Measurements from ENCODE around the gene CELA2A. TPM values are rescaled to one million over a fixed set of nuclear protein-coding genes. Genes with fewer than 3 reads are reported as not detected.
"Not testable (repeated sequence)": the region's sequence is repeated elsewhere in the genome, so short reads cannot be mapped to it uniquely, and the experiment has no call there.

Gene CELA2A
- total and polyA plus RNA-seq, 4 donors = 0.72 TPM; not detected in 3

DNA sequence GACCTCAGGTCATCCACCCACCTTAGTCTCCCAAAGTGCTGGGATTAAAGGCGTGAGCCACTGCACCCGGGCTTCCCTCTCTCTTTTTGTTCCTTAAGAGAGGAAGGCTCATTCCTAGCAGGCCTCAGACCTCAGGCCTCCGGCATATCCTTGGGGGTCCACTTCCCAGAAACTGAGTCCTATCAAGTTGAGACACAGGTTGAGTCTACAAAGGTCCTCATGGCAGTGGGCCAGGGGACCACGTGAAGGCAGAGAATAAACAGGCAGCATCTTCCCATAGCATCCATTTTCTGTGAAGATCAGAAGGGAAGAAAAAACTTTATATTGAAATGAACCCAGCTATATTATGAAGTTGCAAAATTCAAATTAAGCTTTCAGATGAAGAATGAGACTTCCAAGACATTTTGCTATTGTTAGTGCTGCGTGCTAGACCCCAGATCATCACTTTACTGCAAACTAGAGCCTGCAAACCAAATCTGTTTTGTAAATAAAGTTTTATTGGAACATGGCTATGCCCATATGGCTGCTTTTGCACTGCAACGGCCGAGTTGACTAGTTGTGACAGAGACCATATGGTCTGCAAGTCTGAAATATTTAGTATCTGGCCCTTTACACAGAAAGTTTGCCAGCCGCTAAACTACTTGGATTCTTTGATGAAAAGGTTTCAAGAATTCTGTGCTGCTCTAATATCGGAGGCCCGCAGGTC, 3.5 kb upstream of the CELA2A start:
- Histone ChIP-seq H3K27me3 (ENCODE audit: control insufficient read depth, insufficient read depth, low read length) (no peaks in the 10 kb centered on the region), H3K36me3 (ENCODE audit: control insufficient read depth, insufficient read depth, low read length) (no peaks in the 10 kb centered on the region), H3K9me3 (ENCODE audit: control insufficient read depth, insufficient read depth, low read length) (no peaks in the 10 kb centered on the region), H3K27ac (ENCODE audit: low read depth, low read length) (no peak overlapping the region), H3K4me3 (ENCODE audit: low read depth, low read length) (no peak overlapping the region), H3K4me1 (ENCODE audit: control insufficient read depth, insufficient read depth, low read length) (no peaks in the 10 kb centered on the region)
- peak in 1 of 6 donors; percentile 86 for DNase-seq (ENCODE audit: low read depth in 4 of 6, low spot score in 6 of 6)
- WGBS (ENCODE audit: insufficient coverage) = 83% methylated on average over 6 of the region's 10 CpGs

DNA sequence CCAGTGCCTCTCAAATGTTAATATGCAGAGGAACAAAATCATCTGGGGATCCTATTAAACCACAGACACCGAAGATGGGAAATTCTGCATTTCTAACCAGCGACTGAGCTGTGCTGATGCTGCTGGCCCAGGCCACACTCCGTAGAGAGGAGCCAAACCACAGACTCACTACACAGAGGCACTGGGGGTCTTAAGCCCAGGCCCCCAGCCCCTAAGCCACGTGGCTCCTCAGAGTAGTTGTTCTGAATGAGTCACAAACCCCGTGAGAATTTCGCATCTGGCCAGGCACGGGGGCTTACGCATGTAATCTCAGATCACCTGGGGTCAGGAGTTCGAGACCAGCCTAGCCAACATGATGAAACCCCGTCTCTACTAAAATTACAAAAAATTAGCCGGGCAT, 2.8 kb upstream of the CELA2A start:
- Histone ChIP-seq H3K36me3 (ENCODE audit: control insufficient read depth, insufficient read depth, low read length) (no peaks in the 10 kb centered on the region), H3K9me3 (ENCODE audit: control insufficient read depth, insufficient read depth, low read length) (no peaks in the 10 kb centered on the region), H3K27ac (ENCODE audit: low read depth, low read length) (no peak overlapping the region), H3K4me1 (ENCODE audit: control insufficient read depth, insufficient read depth, low read length) (no peaks in the 10 kb centered on the region), H3K27me3 (ENCODE audit: control insufficient read depth, insufficient read depth, low read length) (no peaks in the 10 kb centered on the region), H3K4me3 (ENCODE audit: low read depth, low read length) (no peak overlapping the region)
- WGBS (ENCODE audit: insufficient coverage) = 83% methylated on average over 11 of the region's 11 CpGs
- DNase-seq (ENCODE audit: low read depth in 4 of 6, low spot score in 6 of 6) = no peak

DNA sequence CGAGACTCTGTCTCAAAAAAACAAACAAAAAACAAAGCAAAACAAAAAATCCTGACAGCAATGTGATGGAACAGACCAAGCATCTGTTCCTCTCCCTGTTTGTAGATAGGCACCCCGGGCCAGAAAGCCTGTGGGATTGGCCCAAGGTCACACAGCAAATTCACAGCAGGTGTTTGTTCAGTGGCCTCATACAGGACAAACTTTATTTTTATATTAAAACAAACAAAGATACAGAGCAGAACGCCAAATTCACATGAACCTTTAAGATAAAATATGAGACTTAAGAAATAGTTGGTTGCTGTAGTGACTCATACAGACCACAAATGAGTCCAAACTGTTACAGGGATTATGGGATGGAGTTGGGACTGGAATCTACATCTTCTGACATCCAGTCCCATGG, 2.3 kb upstream of the CELA2A start:
- H3K36me3 ChIP-seq (ENCODE audit: control insufficient read depth, insufficient read depth, low read length) = no peaks in the 10 kb centered on the region
- no peaks in the 10 kb centered on the region for H3K9me3 ChIP-seq (ENCODE audit: control insufficient read depth, insufficient read depth, low read length)
- 65% methylated on average over 2 of the region's 3 CpGs for WGBS (ENCODE audit: insufficient coverage)

DNA sequence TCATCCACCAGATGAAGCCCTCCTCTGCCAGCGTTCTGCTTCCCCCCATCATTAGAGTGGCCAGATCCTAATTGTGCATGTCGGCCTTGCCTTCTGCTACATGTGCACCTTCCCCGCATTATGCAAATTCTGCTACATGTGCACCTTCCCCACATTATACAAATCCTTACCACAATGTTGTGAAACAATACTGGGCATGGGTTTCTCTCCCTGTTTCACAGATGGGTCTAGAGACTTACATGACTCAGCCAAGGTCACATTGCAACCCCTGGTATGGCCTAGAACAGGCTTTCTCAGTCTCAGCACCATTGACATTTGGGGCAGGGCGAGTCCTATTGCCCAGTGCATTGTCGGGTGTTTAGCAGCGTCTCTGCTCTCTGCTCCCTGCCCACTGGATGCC, 1.0 kb upstream of the CELA2A start:
- Histone ChIP-seq H3K4me3 (ENCODE audit: low read depth, low read length) (no peak overlapping the region), H3K27ac (ENCODE audit: low read depth, low read length) (no peak overlapping the region), H3K9me3 (ENCODE audit: control insufficient read depth, insufficient read depth, low read length) (no peaks in the 10 kb centered on the region), H3K36me3 (ENCODE audit: control insufficient read depth, insufficient read depth, low read length) (no peaks in the 10 kb centered on the region), H3K4me1 (ENCODE audit: control insufficient read depth, insufficient read depth, low read length) (no peaks in the 10 kb centered on the region), H3K27me3 (ENCODE audit: control insufficient read depth, insufficient read depth, low read length) (no peaks in the 10 kb centered on the region)
- WGBS (ENCODE audit: insufficient coverage) = 70% methylated on average over 4 of the region's 6 CpGs
- no peak for DNase-seq (ENCODE audit: low read depth in 4 of 6, low spot score in 6 of 6)

More for the DNA sequence above, 2.3 kb upstream of the CELA2A start:
- DNase-seq (ENCODE audit: low read depth in 4 of 6, low spot score in 6 of 6) = no peak
- Histone ChIP-seq H3K27ac (ENCODE audit: low read depth, low read length) (no peak overlapping the region), H3K4me1 (ENCODE audit: control insufficient read depth, insufficient read depth, low read length) (no peaks in the 10 kb centered on the region), H3K4me3 (ENCODE audit: low read depth, low read length) (no peak overlapping the region), H3K27me3 (ENCODE audit: control insufficient read depth, insufficient read depth, low read length) (no peaks in the 10 kb centered on the region)

DNA sequence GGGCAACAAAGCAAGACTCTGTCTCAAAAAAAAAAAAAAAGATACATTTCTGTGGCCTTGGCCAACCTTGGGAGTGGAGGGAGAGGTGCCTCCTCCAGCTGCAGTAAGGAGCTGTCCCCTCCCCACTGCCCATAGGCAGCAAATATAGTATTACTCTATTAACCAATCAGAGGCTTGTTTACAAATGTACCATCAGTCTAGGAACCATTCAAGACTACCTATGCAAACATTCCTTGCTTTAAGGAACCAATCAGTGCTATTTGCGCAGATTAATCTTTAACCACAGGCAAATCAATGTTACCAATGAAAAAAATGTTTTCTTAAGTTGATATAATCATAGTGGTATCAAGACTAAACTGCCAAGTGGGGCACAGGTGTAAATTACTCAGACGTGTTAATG, 1.1 kb downstream of the CELA2A start:
- Histone ChIP-seq H3K9me3 (ENCODE audit: control insufficient read depth, insufficient read depth, low read length) (no peaks in the 10 kb centered on the region), H3K27ac (ENCODE audit: low read depth, low read length) (no peak overlapping the region), H3K4me3 (ENCODE audit: low read depth, low read length) (no peak overlapping the region), H3K4me1 (ENCODE audit: control insufficient read depth, insufficient read depth, low read length) (no peaks in the 10 kb centered on the region), H3K36me3 (ENCODE audit: control insufficient read depth, insufficient read depth, low read length) (no peaks in the 10 kb centered on the region), H3K27me3 (ENCODE audit: control insufficient read depth, insufficient read depth, low read length) (no peaks in the 10 kb centered on the region)
- DNase-seq (ENCODE audit: low read depth in 4 of 6, low spot score in 6 of 6) = no peak
- no CpG with 5 or more reads among the region's 2 CpGs for WGBS (ENCODE audit: insufficient coverage)

DNA sequence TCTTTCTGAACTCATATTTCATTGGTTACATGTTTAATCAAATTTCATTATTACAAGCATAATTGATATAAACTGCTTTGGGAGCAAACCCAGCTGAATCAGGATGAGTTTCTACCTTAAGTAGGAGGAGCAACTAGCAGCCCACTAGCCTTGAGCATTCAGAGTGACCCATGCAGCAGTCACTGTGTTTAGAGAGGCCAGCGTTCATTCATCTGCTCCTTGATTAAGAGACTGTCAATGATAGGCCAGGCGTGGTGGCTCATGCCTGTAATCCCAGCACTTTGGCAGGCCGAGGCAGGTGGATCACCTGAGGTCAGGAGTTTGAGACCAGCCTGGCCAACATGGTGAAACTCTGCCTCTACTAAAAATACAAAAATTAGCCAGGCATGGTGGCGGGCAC, 1.9 kb downstream of the CELA2A start:
- H3K27ac ChIP-seq (ENCODE audit: low read depth, low read length); H3K4me1 ChIP-seq (ENCODE audit: control insufficient read depth, insufficient read depth, low read length): not testable (repeated sequence)
- WGBS (ENCODE audit: insufficient coverage) = 83% methylated on average over 4 of the region's 4 CpGs

DNA sequence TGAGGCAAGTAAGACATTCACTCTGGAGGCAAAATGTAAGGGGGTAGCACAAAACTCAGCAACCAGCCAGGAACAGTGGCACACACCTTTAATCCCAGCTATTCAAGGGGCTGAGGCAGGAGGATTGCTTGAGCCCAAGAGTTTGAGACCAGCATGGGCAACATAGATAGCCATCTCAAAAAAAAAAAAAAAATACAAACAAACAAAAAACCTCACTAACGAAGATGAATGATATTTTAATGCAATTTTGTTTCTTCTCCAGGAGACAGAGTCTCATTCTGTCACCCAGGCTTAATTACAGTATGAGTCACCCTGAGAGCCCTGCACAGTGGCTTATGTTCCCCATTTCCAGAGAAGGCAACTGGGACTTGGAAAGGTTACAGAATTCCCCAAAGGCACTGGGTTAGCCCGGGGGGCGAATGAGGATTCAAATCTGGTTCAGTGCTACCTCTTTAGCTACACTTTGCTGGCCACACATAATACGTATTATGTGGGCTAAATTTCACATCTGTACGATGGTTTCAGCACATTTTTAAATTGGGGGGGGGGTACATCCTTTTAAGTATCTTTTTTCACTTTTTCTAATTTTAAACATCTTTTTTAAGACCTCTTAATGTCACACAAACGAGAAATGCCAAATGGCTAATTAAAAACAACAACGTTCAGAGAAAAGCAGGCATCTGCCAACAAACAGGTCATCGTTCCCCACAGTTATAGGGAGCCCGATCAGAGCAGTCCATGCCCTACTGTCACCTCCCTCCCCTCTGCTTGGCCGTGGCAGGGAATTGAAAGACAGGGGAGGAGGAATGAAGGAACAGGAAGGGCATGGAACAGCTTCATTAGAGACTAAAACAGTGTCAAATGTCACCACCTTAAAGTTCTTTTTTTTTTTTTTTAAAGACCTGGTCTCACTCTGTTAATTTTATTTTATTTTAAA, 3.5 kb downstream of the CELA2A start:
- H3K4me1 ChIP-seq (ENCODE audit: control insufficient read depth, insufficient read depth, low read length) = no peaks in the 10 kb centered on the region
- DNase-seq (ENCODE audit: low read depth in 4 of 6, low spot score in 6 of 6) = peak in 1 of 6 donors; percentile 14
- no peaks in the 10 kb centered on the region for H3K9me3 ChIP-seq (ENCODE audit: control insufficient read depth, insufficient read depth, low read length)
- H3K4me3 ChIP-seq (ENCODE audit: low read depth, low read length) = no peak overlapping the region
- no peaks in the 10 kb centered on the region for H3K36me3 ChIP-seq (ENCODE audit: control insufficient read depth, insufficient read depth, low read length)
- H3K27ac ChIP-seq (ENCODE audit: low read depth, low read length) = no peak overlapping the region
- WGBS (ENCODE audit: insufficient coverage) = 38% methylated on average over 4 of the region's 10 CpGs
- no peaks in the 10 kb centered on the region for H3K27me3 ChIP-seq (ENCODE audit: control insufficient read depth, insufficient read depth, low read length)

More for the DNA sequence above, 1.9 kb downstream of the CELA2A start:
- H3K36me3 ChIP-seq (ENCODE audit: control insufficient read depth, insufficient read depth, low read length); H3K4me3 ChIP-seq (ENCODE audit: low read depth, low read length); H3K9me3 ChIP-seq (ENCODE audit: control insufficient read depth, insufficient read depth, low read length); DNase-seq (ENCODE audit: low read depth in 4 of 6, low spot score in 6 of 6); H3K27me3 ChIP-seq (ENCODE audit: control insufficient read depth, insufficient read depth, low read length): not testable (repeated sequence)

DNA sequence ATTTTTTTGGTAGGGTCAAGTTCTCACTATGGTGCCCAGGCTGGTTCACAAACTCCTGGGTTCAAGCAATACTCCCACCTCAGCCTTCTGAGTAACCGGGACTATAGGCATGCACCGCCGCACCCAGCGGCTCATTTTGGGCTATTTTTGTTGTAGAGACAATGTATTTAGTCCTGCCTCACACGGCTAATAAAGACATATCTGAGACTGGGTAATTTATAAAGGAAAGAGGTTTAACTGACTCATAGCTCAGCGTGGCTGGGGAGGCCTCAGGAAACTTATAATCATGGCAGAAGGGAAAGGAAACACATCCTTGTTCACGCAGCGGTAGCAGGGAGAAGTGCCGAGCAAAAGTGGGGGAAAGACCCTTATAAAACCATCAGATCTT, 4.2 kb downstream of the CELA2A start:
- Histone ChIP-seq H3K27me3 (ENCODE audit: control insufficient read depth, insufficient read depth, low read length) (no peaks in the 10 kb centered on the region), H3K9me3 (ENCODE audit: control insufficient read depth, insufficient read depth, low read length) (no peaks in the 10 kb centered on the region), H3K4me1 (ENCODE audit: control insufficient read depth, insufficient read depth, low read length) (no peaks in the 10 kb centered on the region), H3K4me3 (ENCODE audit: low read depth, low read length) (no peak overlapping the region), H3K36me3 (ENCODE audit: control insufficient read depth, insufficient read depth, low read length) (no peaks in the 10 kb centered on the region), H3K27ac (ENCODE audit: low read depth, low read length) (no peak overlapping the region)
- DNase-seq (ENCODE audit: low read depth in 4 of 6, low spot score in 6 of 6) = no peak
- 50% methylated on average over 2 of the region's 9 CpGs for WGBS (ENCODE audit: insufficient coverage)

DNA sequence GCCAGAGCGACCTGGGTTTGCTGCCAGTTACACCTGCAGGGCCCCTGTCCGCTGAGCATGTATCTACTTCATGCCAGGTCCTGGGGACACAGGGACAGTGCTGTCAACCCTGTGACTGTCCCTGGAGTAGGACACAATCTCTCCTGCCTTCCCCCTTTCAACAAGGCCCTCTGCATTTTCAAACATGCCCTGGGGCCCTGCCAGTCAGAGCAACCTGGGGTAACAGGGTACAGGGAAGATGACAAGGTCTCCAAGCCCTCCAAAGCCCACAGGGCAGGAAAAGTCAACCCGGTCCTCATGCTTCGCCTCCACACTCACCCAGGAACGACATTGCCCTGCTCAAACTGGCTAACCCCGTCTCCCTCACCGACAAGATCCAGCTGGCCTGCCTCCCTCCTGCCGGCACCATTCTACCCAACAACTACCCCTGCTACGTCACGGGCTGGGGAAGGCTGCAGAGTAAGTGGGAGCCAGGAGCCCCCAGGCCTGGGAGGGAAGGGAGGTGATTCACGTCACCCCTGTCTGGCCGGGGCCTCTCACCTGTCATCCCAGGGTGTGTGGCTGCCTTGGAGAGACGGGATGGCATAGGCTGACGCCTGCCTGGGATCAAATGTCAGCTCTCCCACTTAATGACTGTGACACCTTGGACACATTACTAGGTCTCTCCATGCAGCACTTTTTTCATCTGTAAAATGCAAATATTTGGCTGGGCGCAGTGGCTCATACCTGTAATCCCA, 6.7 kb downstream of the CELA2A start:
- not testable (repeated sequence) for H3K27ac ChIP-seq (ENCODE audit: low read depth, low read length)

More for the DNA sequence above, 6.7 kb downstream of the CELA2A start:
- H3K4me1 ChIP-seq (ENCODE audit: control insufficient read depth, insufficient read depth, low read length); H3K4me3 ChIP-seq (ENCODE audit: low read depth, low read length); H3K9me3 ChIP-seq (ENCODE audit: control insufficient read depth, insufficient read depth, low read length); H3K27me3 ChIP-seq (ENCODE audit: control insufficient read depth, insufficient read depth, low read length); H3K36me3 ChIP-seq (ENCODE audit: control insufficient read depth, insufficient read depth, low read length); DNase-seq (ENCODE audit: low read depth in 4 of 6, low spot score in 6 of 6): not testable (repeated sequence)
- WGBS (ENCODE audit: insufficient coverage) = 88% methylated on average over 7 of the region's 15 CpGs

All from spinal cord (tissue), 10 donors.